ENCODE measurements around the gene LRMDA. TPM values are rescaled to one million over a fixed set of nuclear protein-coding genes. Genes with fewer than 3 reads are reported as not detected.

Gene LRMDA
- polyA plus RNA-seq, 2 of the 4 experiments (the other 2 are of a cell fraction), result 4.6 to 5.2 TPM

DNA sequence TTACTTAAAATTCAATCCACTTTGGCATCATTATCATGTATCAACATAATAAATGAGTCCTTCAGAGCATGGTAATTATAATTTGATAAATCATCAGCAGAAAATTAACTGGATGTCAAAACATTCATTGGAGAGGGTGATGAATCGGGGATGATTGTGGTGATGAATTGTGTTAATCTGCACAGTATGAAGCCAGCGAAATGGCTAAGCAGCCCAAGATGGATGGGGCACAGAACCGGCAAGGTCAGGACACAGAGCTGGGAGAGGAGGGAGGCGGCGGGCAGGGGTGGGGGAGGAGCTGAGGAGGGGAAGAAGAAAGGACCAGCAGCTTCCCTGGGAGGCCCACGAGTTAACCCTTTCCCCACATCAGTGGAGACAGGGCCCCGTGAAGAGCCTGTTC, 536.1 kb downstream of the LRMDA start:
- no peak for FAIRE-seq

GRCh38 chr10:75969031-75969430, 537.6 kb downstream of the LRMDA start:
- ChIA-PET CTCF (interaction anchor here (1.0 to 2.4 kb wide), 2 partner anchors 8 to 9 kb away, joined by 3 to 8 read pairs; no protein-coding TSS in a partner anchor), POLR2A (no interaction called here)
- Histone ChIP-seq H3K27ac (no peak overlapping the region), H3K9me3 (no peaks in the 10 kb centered on the region), H3K4me3 (no peak overlapping the region), H3K4me2 (no peak overlapping the region), H3K4me1 (no peaks in the 10 kb centered on the region)
- ATAC-seq (no peak), DNase-seq (ENCODE audit: low read depth in 1 of 2, low spot score in 1 of 2) (no peak), FAIRE-seq (no peak)
- TF ChIP-seq HDAC2 (IDR thresholded peaks at IDR 0.05) (no peak), HES2 (IDR thresholded peaks at IDR 0.05) (no peak), FOSB (CRISPR knock-in tag; IDR thresholded peaks at IDR 0.05) (no peak), MAFK (IDR thresholded peaks at IDR 0.05; ENCODE audit: partially characterized antibody) (no peak), TFCP2L1 (CRISPR knock-in tag; IDR thresholded peaks at IDR 0.05) (no peak), HEYL (CRISPR knock-in tag; IDR thresholded peaks at IDR 0.05) (no peak), NFE2L2 (conservative IDR thresholded peaks at IDR 0.05; ENCODE audit: low read length) (no peak), BHLHE40 (IDR thresholded peaks at IDR 0.05; ENCODE audit: low read depth, low read length) (no peak), NR3C1 (IDR thresholded peaks at IDR 0.05) (no peak), EHMT2 (IDR thresholded peaks at IDR 0.05; ENCODE audit: low read depth) (no peak), MAZ (IDR thresholded peaks at IDR 0.05; ENCODE audit: borderline replicate concordance, low read depth, low read length) (no peak), CBX2 (IDR thresholded peaks at IDR 0.05; ENCODE audit: borderline replicate concordance, low read depth) (no peak)
- TF ChIP-seq, protein P1, sequence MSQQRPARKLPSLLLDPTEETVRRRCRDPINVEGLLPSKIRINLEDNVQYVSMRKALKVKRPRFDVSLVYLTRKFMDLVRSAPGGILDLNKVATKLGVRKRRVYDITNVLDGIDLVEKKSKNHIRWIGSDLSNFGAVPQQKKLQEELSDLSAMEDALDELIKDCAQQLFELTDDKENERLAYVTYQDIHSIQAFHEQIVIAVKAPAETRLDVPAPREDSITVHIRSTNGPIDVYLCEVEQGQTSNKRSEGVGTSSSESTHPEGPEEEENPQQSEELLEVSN (IDR thresholded peaks at IDR 0.05; ENCODE audit: borderline replicate concordance, low read depth), result no peak
- TF ChIP-seq, protein P2, sequence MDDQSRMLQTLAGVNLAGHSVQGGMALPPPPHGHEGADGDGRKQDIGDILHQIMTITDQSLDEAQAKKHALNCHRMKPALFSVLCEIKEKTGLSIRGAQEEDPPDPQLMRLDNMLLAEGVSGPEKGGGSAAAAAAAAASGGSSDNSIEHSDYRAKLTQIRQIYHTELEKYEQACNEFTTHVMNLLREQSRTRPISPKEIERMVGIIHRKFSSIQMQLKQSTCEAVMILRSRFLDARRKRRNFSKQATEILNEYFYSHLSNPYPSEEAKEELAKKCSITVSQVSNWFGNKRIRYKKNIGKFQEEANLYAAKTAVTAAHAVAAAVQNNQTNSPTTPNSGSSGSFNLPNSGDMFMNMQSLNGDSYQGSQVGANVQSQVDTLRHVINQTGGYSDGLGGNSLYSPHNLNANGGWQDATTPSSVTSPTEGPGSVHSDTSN (IDR thresholded peaks at IDR 0.05), result no peak
- WGBS (ENCODE audit: missing lambda C conversion rate), result 35% methylated on average over 2 of the region's 2 CpGs

More for the DNA sequence above, 536.1 kb downstream of the LRMDA start:
- POLR2A ChIA-PET, result no interaction called here
- DNase-seq (ENCODE audit: low read depth in 1 of 2, low spot score in 1 of 2) (no peak), ATAC-seq (no peak)
- no peaks in the 10 kb centered on the region for H3K4me1 ChIP-seq
- no peak overlapping the region for H3K4me3 ChIP-seq
- TF ChIP-seq SMC3 (IDR thresholded peaks at IDR 0.05) (no peak), KDM1A (IDR thresholded peaks at IDR 0.05; ENCODE audit: low read depth) (no peak)
- TF ChIP-seq, protein P3, sequence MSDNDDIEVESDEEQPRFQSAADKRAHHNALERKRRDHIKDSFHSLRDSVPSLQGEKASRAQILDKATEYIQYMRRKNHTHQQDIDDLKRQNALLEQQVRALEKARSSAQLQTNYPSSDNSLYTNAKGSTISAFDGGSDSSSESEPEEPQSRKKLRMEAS (IDR thresholded peaks at IDR 0.05), result no peak
- CTCF ChIA-PET, result interaction anchor here (1.0 kb wide), 1 partner anchor 53 kb away, joined by 3 read pairs; no protein-coding TSS in a partner anchor
- 54% methylated on average over 7 of the region's 7 CpGs for WGBS (ENCODE audit: missing lambda C conversion rate)
- H3K27ac ChIP-seq, result no peak overlapping the region
- H3K9me3 ChIP-seq, result no peaks in the 10 kb centered on the region
- H3K4me2 ChIP-seq, result no peak overlapping the region

DNA sequence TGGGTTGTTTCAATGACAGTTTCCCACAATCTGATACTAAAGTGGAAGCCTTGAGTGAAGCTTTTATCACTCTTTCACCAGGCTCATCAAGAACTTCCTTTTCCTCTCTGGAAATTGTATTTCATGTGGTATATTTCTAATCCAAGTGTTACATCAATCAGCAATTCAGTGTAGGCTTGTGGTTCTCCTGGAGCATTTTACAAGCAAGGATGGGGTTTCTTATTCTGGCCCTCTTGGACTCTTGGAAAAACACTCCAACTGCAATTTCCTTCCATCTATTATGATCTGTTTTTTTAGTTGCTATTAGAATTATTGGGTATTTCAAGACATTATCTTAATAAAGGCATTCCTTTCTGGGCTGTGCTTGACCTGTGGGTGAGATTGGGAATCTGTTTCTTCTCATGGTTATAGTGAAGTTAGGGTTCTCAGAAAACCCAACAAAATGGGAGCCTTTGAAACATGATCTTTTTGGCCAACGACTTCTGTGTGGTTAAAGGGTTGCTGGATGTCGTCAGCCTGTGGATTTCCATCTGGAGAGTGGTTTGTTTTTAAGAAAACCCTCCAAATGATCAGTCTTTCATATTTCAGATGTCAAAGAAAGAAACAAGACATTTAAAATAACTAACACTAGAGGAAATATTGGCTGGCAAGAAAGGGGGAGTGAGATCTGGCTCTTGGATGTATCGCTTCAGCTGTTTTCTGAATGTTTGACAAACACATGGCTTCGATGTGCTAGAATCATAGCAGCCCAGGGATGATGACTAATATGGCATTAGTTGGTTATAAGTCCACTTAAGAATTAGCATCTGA, 540.2 kb downstream of the LRMDA start:
- POLR2A ChIA-PET, result no interaction called here
- CTCF ChIA-PET, result interaction anchor here (2.4 kb wide), 1 partner anchor 12 kb away, joined by 8 read pairs; no protein-coding TSS in a partner anchor
- no peak for ATAC-seq

More for the DNA sequence above, 540.2 kb downstream of the LRMDA start:
- no peak for DNase-seq (ENCODE audit: low read depth in 1 of 2, low spot score in 1 of 2)
- TF ChIP-seq EHF (CRISPR knock-in tag; IDR thresholded peaks at IDR 0.05) (no peak), CHD2 (IDR thresholded peaks at IDR 0.05; ENCODE audit: low read length, partially characterized antibody) (no peak), USF2 (IDR thresholded peaks at IDR 0.05) (no peak), PHF8 (IDR thresholded peaks at IDR 0.05; ENCODE audit: borderline replicate concordance, low read depth) (no peak), HEYL (CRISPR knock-in tag; IDR thresholded peaks at IDR 0.05) (no peak), TFCP2L1 (CRISPR knock-in tag; IDR thresholded peaks at IDR 0.05) (no peak), HOXB5 (CRISPR knock-in tag; IDR thresholded peaks at IDR 0.05) (no peak)
- TF ChIP-seq, protein P4, sequence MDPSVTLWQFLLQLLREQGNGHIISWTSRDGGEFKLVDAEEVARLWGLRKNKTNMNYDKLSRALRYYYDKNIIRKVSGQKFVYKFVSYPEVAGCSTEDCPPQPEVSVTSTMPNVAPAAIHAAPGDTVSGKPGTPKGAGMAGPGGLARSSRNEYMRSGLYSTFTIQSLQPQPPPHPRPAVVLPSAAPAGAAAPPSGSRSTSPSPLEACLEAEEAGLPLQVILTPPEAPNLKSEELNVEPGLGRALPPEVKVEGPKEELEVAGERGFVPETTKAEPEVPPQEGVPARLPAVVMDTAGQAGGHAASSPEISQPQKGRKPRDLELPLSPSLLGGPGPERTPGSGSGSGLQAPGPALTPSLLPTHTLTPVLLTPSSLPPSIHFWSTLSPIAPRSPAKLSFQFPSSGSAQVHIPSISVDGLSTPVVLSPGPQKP (IDR thresholded peaks at IDR 0.05; ENCODE audit: low read depth, low read length), result no peak
- Histone ChIP-seq H3K4me1 (no peaks in the 10 kb centered on the region), H3K4me2 (no peak overlapping the region), H3K9me3 (no peaks in the 10 kb centered on the region), H3K27ac (no peak overlapping the region), H3K4me3 (no peak overlapping the region)
- 59% methylated on average over 4 of the region's 4 CpGs for WGBS (ENCODE audit: missing lambda C conversion rate)
- FAIRE-seq, result no peak

Data from A549 (cell line).